Neural cell (in vitro differentiated cells): ENCODE results near the gene MRPS22. TPM values are rescaled to one million over a fixed set of nuclear protein-coding genes. Genes with fewer than 3 reads are reported as not detected.

Source experiments
- H2AFZ ChIP-seq: fragments of 200-600, 300-800 bp; sonication (generic), shearing (Covaris generic); 2 replicates; pipeline ENCODE4 v1.6.0; 2014; ENCODE audit warnings: low read depth, mild to moderate bottlenecking, antibody characterized with exemption, low read length, moderate library complexity
- H3F3A ChIP-seq: fragments of 200-600 bp; shearing (Covaris generic); 2 replicates; pipeline ENCODE4 v1.6.1; 2016; ENCODE audit warnings: mild to moderate bottlenecking, moderate library complexity, mixed read lengths, antibody characterized with exemption, low read length; ENCODE audit not compliant: insufficient read depth, poor library complexity, severe bottlenecking
- H3K27ac ChIP-seq: fragments of 200-600, 300-800 bp; sonication (generic), shearing (Covaris generic); 2 replicates; pipeline ENCODE4 v1.5.1; 2014; ENCODE audit warnings: mild to moderate bottlenecking, low read length, moderate library complexity
- H3K27me3 ChIP-seq: fragments of 300-800, 200-600 bp; sonication (generic), shearing (Covaris generic); 2 replicates; pipeline ENCODE4 v1.6.0; 2014; ENCODE audit warnings: mild to moderate bottlenecking, low read depth, low read length, moderate library complexity; ENCODE audit not compliant: insufficient read depth
- H3K36me3 ChIP-seq: fragments of 300-800, 200-600 bp; sonication (generic), shearing (Covaris generic); 2 replicates; pipeline ENCODE4 v1.5.1; 2014; ENCODE audit warnings: mild to moderate bottlenecking, antibody characterized with exemption, low read length, moderate library complexity; ENCODE audit not compliant: insufficient read depth
- H3K4me2 ChIP-seq: fragments of 300-800, 200-600 bp; sonication (generic), shearing (Covaris generic); 2 replicates; pipeline ENCODE4 v1.6.0; 2014; ENCODE audit warnings: mild to moderate bottlenecking, low read length
- H3K4me3 ChIP-seq: fragments of 300-800, 200-600 bp; sonication (generic), shearing (Covaris generic); 2 replicates; pipeline ENCODE4 v1.5.1; 2014; ENCODE audit warnings: mild to moderate bottlenecking, low read length, moderate library complexity
- H3K79me2 ChIP-seq: fragments of 200-600 bp; shearing (Covaris generic); replicated peaks from 2 replicates; pipeline ENCODE4 v1.6.0; 2014; ENCODE audit warnings: mild to moderate bottlenecking, low read length, moderate library complexity; ENCODE audit not compliant: insufficient read depth
- H3K9ac ChIP-seq: fragments of 300-800, 200-600 bp; sonication (generic), shearing (Covaris generic); 2 replicates; pipeline ENCODE4 v1.6.1; 2016; ENCODE audit warnings: mild to moderate bottlenecking, low read length, mixed read lengths
- H3K9me2 ChIP-seq: fragments of 200-600 bp; shearing (Covaris generic); 2 replicates; pipeline ENCODE4 v1.6.1; 2016; ENCODE audit warnings: mild to moderate bottlenecking, low read length, mixed read lengths; ENCODE audit not compliant: insufficient read depth
- H3K9me3 ChIP-seq: fragments of 200-600, 300-800 bp; sonication (generic), shearing (Covaris generic); 2 replicates; pipeline ENCODE4 v1.6.1; 2016; ENCODE audit warnings: mild to moderate bottlenecking, mixed run types, low read length, moderate library complexity, mixed read lengths
- H4K20me1 ChIP-seq: fragments of 200-600 bp; shearing (Covaris generic); 2 replicates; pipeline ENCODE4 v1.6.1; 2016; ENCODE audit warnings: mild to moderate bottlenecking, mixed run types; ENCODE audit not compliant: insufficient read depth
- EP300 ChIP-seq: fragments of 450-650 bp; conservative IDR thresholded peaks from 2 replicates; pipeline ENCODE4 v1.6.1; 2014; ENCODE audit warnings: antibody characterized with exemption, mild to moderate bottlenecking, moderate library complexity; ENCODE audit not compliant: poor library complexity, severe bottlenecking
- EZH2 ChIP-seq: fragments of 200-600, 300-800 bp; shearing (Covaris generic), sonication (generic); IDR thresholded peaks from 2 replicates; pipeline ENCODE4 v1.6.1; 2014; ENCODE audit warnings: antibody characterized with exemption, low read length, borderline replicate concordance, mild to moderate bottlenecking; ENCODE audit not compliant: insufficient read depth, poor library complexity, severe bottlenecking
- MXI1 ChIP-seq: fragments of 450-650 bp; conservative IDR thresholded peaks from 2 replicates; pipeline ENCODE4 v1.6.1; 2014; ENCODE audit warnings: antibody characterized with exemption, mild to moderate bottlenecking; ENCODE audit not compliant: poor library complexity, severe bottlenecking
- POLR2AphosphoS5 ChIP-seq: IDR thresholded peaks from 2 replicates; pipeline ENCODE4 v1.6.1; 2012
- RAD21 ChIP-seq: fragments of 450-650 bp; conservative IDR thresholded peaks from 2 replicates; pipeline ENCODE4 v1.6.1; 2014; ENCODE audit warnings: antibody characterized with exemption, mild to moderate bottlenecking, moderate library complexity
- REST ChIP-seq: IDR thresholded peaks from 2 replicates; pipeline ENCODE4 v1.6.1; 2012; ENCODE audit warnings: borderline replicate concordance
- SMC3 ChIP-seq: fragments of 450-650 bp; conservative IDR thresholded peaks from 2 replicates; pipeline ENCODE4 v1.6.1; 2014; ENCODE audit warnings: antibody characterized with exemption, mild to moderate bottlenecking, moderate library complexity; ENCODE audit not compliant: poor library complexity
- TAF1 ChIP-seq: IDR thresholded peaks from 2 replicates; pipeline ENCODE4 v1.6.1; 2012; ENCODE audit warnings: low read depth
- polyA plus RNA-seq: library from polyadenylated mRNA; depleted of rRNA; stranded (reverse); fragments of >200 nt; gene quantifications from 2 replicates; pipeline ENCODE4 v1.2.3, GENCODE V29; 2014
- TF ChIP-seq, protein P1 (sequence below): fragments of 450-650 bp; IDR thresholded peaks from 2 replicates; pipeline ENCODE4 v1.5.1; 2014; ENCODE audit warnings: antibody characterized with exemption, mild to moderate bottlenecking, moderate library complexity; ENCODE audit not compliant: poor library complexity, severe bottlenecking

MRPS22 gene
- polyA plus RNA-seq, 1 donor from 2014 or later = 80.7 TPM

GRCh38 chr3:139307072-139307491 lies 36.7 kb upstream of the MRPS22 start:
- Histone ChIP-seq H3K79me2 (no peaks in the 10 kb centered on the region), H3F3A (no peaks in the 10 kb centered on the region), H3K27ac (no peak overlapping the region), H3K9me3 (no peaks in the 10 kb centered on the region), H3K27me3 (no peaks in the 10 kb centered on the region), H3K4me2 (no peak overlapping the region), H2AFZ (no peak overlapping the region), H3K9ac (no peak overlapping the region), H3K4me3 (no peak overlapping the region), H4K20me1 (no peaks in the 10 kb centered on the region), H3K36me3 (no peaks in the 10 kb centered on the region), H3K9me2 (no peaks in the 10 kb centered on the region)
- TF ChIP-seq TAF1 = no peak
- TF ChIP-seq, protein P1, sequence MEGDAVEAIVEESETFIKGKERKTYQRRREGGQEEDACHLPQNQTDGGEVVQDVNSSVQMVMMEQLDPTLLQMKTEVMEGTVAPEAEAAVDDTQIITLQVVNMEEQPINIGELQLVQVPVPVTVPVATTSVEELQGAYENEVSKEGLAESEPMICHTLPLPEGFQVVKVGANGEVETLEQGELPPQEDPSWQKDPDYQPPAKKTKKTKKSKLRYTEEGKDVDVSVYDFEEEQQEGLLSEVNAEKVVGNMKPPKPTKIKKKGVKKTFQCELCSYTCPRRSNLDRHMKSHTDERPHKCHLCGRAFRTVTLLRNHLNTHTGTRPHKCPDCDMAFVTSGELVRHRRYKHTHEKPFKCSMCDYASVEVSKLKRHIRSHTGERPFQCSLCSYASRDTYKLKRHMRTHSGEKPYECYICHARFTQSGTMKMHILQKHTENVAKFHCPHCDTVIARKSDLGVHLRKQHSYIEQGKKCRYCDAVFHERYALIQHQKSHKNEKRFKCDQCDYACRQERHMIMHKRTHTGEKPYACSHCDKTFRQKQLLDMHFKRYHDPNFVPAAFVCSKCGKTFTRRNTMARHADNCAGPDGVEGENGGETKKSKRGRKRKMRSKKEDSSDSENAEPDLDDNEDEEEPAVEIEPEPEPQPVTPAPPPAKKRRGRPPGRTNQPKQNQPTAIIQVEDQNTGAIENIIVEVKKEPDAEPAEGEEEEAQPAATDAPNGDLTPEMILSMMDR = no peak
- TF ChIP-seq MXI1 = no peak
- TF ChIP-seq EZH2 = no peak
- TF ChIP-seq SMC3 = no peak
- TF ChIP-seq RAD21 = no peak
- no peak for TF ChIP-seq EP300
- no peak for TF ChIP-seq POLR2AphosphoS5
- TF ChIP-seq REST = no peak

DNA sequence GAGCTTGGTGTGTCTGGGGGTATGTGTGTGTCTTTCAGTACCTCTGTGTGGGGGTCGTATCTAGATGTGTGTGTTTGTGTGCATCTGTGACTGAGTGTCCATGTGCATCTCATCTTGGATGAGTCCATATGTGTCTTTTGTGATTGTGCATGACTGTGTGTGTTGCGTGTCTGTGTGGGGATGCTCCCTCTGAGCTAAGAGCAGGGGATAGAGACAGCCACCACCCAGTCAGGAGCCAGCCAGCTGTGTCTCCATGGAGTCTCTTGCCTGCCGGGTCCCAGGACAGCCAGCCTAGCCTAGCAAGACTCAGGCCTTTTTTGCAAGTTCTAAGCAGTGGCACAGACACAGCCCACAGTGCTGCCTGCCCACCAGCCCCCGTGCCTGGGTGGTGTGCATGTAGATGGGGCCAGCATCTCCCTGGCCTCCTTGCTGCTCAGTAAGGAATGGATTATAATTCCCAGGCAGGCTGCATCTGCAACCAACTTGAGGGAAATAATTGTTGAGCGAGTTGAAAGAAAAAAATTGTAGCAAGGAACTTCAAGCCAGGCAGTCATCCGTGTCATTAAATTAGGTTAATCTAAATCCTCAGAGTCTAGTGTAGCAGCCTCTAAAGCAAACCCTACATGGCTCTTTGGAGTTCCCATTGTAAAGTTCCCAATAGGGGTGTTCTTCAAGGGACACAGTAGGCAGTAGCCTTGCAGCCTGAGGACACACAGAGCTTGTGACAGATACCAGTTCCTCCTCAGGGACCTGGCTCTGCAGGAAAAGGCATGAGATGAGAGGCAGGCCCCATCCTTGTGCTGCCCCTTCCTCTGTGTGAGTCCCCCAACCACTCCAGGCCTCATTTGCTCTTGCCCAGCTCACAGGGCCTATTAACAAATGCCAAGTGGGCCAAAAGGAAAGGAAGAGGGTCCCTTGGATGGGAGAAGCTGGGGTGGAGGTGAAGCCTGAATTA lies 35.9 kb upstream of the MRPS22 start:
- no peaks in the 10 kb centered on the region for H3K27me3 ChIP-seq
- H4K20me1 ChIP-seq = no peaks in the 10 kb centered on the region
- no peaks in the 10 kb centered on the region for H3K79me2 ChIP-seq
- H3K4me2 ChIP-seq = no peak overlapping the region
- no peak overlapping the region for H3K27ac ChIP-seq
- H3K4me3 ChIP-seq = no peak overlapping the region
- H3K36me3 ChIP-seq = no peaks in the 10 kb centered on the region
- no peaks in the 10 kb centered on the region for H3K9me2 ChIP-seq
- no peaks in the 10 kb centered on the region for H3F3A ChIP-seq
- H2AFZ ChIP-seq = no peak overlapping the region
- H3K9me3 ChIP-seq = no peaks in the 10 kb centered on the region
- no peak for TF ChIP-seq POLR2AphosphoS5
- no peak for TF ChIP-seq REST
- H3K9ac ChIP-seq = no peak overlapping the region
